ENCODE measurements around the gene FRMPD4. TPM values are rescaled to one million over a fixed set of nuclear protein-coding genes. Genes with fewer than 3 reads are reported as not detected.

FRMPD4 gene
- total RNA-seq, 2 donors from 2014 or later, result 0.02 to 0.35 TPM

DNA sequence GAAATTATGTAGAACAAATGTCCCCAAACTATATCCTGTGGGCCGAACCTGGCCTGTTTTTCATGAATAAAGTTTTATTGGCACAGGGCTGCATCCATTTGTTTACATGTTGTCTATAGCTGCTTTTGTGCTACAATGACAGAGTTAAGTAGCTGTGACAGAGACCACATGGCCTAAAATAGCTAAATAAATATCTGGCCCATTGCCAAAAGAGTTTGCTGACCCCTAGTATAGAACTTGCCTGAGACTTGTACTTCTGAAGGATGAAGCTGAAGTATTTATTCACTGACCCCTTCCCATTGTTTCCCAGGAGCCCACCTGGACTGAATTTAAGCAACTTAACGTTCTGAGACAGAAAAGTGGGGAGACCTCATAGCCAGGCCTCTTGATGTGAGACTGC, 325.6 kb downstream of the FRMPD4 start:
- H3K9me3 ChIP-seq, result no peaks in the 10 kb centered on the region
- H3K4me3 ChIP-seq, result no peak overlapping the region
- DNase-seq, result no peak
- no peak overlapping the region for H3K9ac ChIP-seq (ENCODE audit: low read depth in 2 of 2, low read length in 2 of 2)
- TF ChIP-seq, protein P1, sequence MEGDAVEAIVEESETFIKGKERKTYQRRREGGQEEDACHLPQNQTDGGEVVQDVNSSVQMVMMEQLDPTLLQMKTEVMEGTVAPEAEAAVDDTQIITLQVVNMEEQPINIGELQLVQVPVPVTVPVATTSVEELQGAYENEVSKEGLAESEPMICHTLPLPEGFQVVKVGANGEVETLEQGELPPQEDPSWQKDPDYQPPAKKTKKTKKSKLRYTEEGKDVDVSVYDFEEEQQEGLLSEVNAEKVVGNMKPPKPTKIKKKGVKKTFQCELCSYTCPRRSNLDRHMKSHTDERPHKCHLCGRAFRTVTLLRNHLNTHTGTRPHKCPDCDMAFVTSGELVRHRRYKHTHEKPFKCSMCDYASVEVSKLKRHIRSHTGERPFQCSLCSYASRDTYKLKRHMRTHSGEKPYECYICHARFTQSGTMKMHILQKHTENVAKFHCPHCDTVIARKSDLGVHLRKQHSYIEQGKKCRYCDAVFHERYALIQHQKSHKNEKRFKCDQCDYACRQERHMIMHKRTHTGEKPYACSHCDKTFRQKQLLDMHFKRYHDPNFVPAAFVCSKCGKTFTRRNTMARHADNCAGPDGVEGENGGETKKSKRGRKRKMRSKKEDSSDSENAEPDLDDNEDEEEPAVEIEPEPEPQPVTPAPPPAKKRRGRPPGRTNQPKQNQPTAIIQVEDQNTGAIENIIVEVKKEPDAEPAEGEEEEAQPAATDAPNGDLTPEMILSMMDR (IDR thresholded peaks at IDR 0.05), result no peak
- intact Hi-C loops (cut with DNase I), result no loop called here
- no peaks in the 10 kb centered on the region for H3K27me3 ChIP-seq
- no peaks in the 10 kb centered on the region for H3K36me3 ChIP-seq
- no peaks in the 10 kb centered on the region for H3K4me1 ChIP-seq
- no peak overlapping the region for H3K27ac ChIP-seq

DNA sequence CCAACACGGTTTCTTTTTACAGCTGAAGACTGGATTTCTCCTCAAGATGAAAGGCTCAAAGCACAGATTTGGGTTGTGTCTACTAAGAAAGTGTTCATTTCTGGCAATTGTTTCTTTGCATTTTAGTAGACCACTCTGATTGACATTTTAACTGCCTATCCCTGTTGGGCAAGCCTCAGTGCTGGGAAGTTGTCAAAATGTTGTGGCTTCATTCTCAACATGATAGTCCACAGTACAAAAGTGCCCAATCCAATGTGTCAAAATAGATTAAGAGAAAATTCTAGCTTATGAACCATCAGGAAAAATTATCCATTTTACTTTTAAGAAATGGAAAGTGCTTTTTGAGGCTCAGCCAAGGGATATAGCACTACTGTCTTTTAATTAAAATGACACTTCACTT, 329.0 kb downstream of the FRMPD4 start:
- no peak overlapping the region for H3K9ac ChIP-seq (ENCODE audit: low read depth in 2 of 2, low read length in 2 of 2)
- TF ChIP-seq, protein P1 (IDR thresholded peaks at IDR 0.05), result no peak
- H3K4me1 ChIP-seq, result no peaks in the 10 kb centered on the region
- H3K4me3 ChIP-seq, result no peak overlapping the region
- intact Hi-C loops (cut with DNase I), result no loop called here
- DNase-seq, result no peak
- H3K9me3 ChIP-seq, result no peaks in the 10 kb centered on the region
- no peak overlapping the region for H3K27ac ChIP-seq
- H3K36me3 ChIP-seq, result no peaks in the 10 kb centered on the region
- no peaks in the 10 kb centered on the region for H3K27me3 ChIP-seq

DNA sequence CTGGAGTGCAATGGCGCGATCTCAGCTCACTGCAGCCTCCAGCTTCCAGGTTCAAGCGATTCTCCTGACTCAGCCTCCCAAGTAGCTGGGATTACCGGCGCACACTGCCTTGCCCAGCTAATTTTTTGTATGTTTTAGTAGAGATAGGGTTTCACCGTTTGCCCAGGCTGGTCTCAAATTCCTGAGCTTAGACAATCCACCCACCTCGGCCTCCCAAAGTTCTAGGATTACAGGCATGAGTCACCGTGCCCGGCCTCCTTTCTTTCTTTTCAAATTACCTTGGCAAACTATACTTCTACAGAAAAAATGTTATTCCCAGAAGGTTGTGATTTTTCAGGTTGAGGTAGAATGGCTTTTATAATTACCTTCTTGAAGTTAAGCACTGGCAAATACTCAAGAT, 331.0 kb downstream of the FRMPD4 start:
- H3K36me3 ChIP-seq, result no peaks in the 10 kb centered on the region
- no peaks in the 10 kb centered on the region for H3K9me3 ChIP-seq
- DNase-seq, result no peak
- TF ChIP-seq, protein P1 (IDR thresholded peaks at IDR 0.05), result no peak
- no peak overlapping the region for H3K4me3 ChIP-seq
- intact Hi-C loops (cut with DNase I), result no loop called here
- no peaks in the 10 kb centered on the region for H3K4me1 ChIP-seq
- no peak overlapping the region for H3K9ac ChIP-seq (ENCODE audit: low read depth in 2 of 2, low read length in 2 of 2)
- H3K27ac ChIP-seq, result no peak overlapping the region
- no peaks in the 10 kb centered on the region for H3K27me3 ChIP-seq

DNA sequence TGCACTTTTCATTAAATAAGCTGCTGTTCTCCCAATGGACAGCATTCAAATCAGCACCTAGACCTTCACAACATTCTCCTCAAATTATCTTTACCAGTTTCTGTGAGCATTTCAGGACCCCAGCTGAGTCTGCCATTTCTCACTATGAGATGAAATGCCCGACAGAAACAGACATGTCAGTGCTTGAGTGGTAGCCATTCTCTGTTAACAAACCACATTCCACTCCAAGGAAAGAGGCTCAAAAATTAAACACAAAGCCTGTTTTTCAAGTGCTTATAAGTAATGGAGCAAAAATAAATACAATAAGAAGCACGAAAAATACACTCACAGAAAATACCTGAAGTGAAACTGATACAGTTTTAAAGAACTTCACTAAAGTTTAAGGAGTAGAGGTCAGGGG, 332.8 kb downstream of the FRMPD4 start:
- H3K4me3 ChIP-seq, result no peak overlapping the region
- TF ChIP-seq, protein P1 (IDR thresholded peaks at IDR 0.05), result no peak
- no peaks in the 10 kb centered on the region for H3K36me3 ChIP-seq
- H3K9me3 ChIP-seq, result no peaks in the 10 kb centered on the region
- DNase-seq, result no peak
- intact Hi-C loops (cut with DNase I), result no loop called here
- no peak overlapping the region for H3K9ac ChIP-seq (ENCODE audit: low read depth in 2 of 2, low read length in 2 of 2)
- no peaks in the 10 kb centered on the region for H3K27me3 ChIP-seq
- H3K27ac ChIP-seq, result no peak overlapping the region
- no peaks in the 10 kb centered on the region for H3K4me1 ChIP-seq

DNA sequence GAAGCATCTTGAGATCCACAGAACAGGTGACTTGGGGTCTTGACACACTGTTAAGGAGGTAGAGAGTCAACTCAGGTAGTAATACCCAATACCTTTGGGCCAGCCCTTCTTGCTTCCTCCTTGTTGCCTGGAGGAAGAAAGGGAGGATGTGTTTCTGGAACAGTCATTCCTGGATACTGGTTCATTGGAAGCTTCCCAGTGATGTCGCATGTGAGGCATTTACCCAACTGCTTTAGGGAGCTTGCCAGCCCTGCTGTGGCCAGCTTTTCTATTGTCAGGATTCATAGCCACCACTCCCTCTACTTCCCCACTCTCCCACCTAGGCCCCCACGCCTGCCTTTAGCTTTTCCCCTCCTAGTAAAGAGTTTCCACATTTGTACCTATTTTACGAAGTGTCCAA, 342.7 kb downstream of the FRMPD4 start:
- no peak overlapping the region for H3K27ac ChIP-seq
- H3K9ac ChIP-seq (ENCODE audit: low read depth in 2 of 2, low read length in 2 of 2), result no peak overlapping the region
- TF ChIP-seq, protein P1 (IDR thresholded peaks at IDR 0.05), result no peak

DNA sequence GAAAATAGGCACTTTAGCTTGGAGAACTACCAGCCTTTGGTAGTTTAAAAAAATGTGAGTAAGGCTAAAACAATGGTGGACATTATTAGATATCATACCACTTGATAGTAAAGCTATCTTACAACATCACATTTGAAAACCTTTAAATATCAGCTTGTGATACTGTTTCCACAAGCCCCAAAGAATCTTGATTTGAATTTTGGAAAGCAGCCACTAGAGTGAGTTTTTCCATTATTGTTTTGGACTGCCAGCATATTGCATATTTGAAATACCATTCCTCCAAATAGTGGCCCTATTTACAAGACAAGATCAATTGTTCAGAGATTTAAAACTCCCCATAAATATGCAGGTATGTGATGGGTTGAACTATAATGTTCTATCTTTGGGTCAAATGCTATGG, 349.9 kb downstream of the FRMPD4 start:
- TF ChIP-seq, protein P1 (IDR thresholded peaks at IDR 0.05), result no peak
- Histone ChIP-seq H3K9me3 (no peaks in the 10 kb centered on the region), H3K27me3 (no peaks in the 10 kb centered on the region), H3K27ac (no peak overlapping the region), H3K4me1 (no peaks in the 10 kb centered on the region), H3K9ac (ENCODE audit: low read depth in 2 of 2, low read length in 2 of 2) (no peak overlapping the region), H3K4me3 (no peak overlapping the region), H3K36me3 (no peaks in the 10 kb centered on the region)
- intact Hi-C loops (cut with DNase I), result no loop called here
- no peak for DNase-seq

More for the DNA sequence above, 342.7 kb downstream of the FRMPD4 start:
- Histone ChIP-seq H3K4me1 (no peaks in the 10 kb centered on the region), H3K36me3 (no peaks in the 10 kb centered on the region), H3K27me3 (no peaks in the 10 kb centered on the region), H3K9me3 (no peaks in the 10 kb centered on the region), H3K4me3 (no peak overlapping the region)
- DNase-seq, result no peak
- intact Hi-C loops (cut with DNase I), result no loop called here
